ENCODE data around the gene DLL1.

- TF ChIP-seq POLR2A (IDR thresholded peaks at IDR 0.05), result no peak
- no peak for TF ChIP-seq CTCF (IDR thresholded peaks at IDR 0.05)
Observed at GRCh38 chr6:170248861-170249600, 41.8 kb downstream of the DLL1 start.
